Measurements from ENCODE around the gene DDRGK1. TPM values are rescaled to one million over a fixed set of nuclear protein-coding genes. Genes with fewer than 3 reads are reported as not detected.

DDRGK1 gene
- total and polyA plus RNA-seq, 2 of the 8 experiments (the other 6 are each of a cell fraction or from before 2014, with no cell fraction given): 29.4 to 42.0 TPM

GRCh38 chr20:3174442-3175261, 29.8 kb downstream of the DDRGK1 start (continued):
- TF ChIP-seq, protein P1, sequence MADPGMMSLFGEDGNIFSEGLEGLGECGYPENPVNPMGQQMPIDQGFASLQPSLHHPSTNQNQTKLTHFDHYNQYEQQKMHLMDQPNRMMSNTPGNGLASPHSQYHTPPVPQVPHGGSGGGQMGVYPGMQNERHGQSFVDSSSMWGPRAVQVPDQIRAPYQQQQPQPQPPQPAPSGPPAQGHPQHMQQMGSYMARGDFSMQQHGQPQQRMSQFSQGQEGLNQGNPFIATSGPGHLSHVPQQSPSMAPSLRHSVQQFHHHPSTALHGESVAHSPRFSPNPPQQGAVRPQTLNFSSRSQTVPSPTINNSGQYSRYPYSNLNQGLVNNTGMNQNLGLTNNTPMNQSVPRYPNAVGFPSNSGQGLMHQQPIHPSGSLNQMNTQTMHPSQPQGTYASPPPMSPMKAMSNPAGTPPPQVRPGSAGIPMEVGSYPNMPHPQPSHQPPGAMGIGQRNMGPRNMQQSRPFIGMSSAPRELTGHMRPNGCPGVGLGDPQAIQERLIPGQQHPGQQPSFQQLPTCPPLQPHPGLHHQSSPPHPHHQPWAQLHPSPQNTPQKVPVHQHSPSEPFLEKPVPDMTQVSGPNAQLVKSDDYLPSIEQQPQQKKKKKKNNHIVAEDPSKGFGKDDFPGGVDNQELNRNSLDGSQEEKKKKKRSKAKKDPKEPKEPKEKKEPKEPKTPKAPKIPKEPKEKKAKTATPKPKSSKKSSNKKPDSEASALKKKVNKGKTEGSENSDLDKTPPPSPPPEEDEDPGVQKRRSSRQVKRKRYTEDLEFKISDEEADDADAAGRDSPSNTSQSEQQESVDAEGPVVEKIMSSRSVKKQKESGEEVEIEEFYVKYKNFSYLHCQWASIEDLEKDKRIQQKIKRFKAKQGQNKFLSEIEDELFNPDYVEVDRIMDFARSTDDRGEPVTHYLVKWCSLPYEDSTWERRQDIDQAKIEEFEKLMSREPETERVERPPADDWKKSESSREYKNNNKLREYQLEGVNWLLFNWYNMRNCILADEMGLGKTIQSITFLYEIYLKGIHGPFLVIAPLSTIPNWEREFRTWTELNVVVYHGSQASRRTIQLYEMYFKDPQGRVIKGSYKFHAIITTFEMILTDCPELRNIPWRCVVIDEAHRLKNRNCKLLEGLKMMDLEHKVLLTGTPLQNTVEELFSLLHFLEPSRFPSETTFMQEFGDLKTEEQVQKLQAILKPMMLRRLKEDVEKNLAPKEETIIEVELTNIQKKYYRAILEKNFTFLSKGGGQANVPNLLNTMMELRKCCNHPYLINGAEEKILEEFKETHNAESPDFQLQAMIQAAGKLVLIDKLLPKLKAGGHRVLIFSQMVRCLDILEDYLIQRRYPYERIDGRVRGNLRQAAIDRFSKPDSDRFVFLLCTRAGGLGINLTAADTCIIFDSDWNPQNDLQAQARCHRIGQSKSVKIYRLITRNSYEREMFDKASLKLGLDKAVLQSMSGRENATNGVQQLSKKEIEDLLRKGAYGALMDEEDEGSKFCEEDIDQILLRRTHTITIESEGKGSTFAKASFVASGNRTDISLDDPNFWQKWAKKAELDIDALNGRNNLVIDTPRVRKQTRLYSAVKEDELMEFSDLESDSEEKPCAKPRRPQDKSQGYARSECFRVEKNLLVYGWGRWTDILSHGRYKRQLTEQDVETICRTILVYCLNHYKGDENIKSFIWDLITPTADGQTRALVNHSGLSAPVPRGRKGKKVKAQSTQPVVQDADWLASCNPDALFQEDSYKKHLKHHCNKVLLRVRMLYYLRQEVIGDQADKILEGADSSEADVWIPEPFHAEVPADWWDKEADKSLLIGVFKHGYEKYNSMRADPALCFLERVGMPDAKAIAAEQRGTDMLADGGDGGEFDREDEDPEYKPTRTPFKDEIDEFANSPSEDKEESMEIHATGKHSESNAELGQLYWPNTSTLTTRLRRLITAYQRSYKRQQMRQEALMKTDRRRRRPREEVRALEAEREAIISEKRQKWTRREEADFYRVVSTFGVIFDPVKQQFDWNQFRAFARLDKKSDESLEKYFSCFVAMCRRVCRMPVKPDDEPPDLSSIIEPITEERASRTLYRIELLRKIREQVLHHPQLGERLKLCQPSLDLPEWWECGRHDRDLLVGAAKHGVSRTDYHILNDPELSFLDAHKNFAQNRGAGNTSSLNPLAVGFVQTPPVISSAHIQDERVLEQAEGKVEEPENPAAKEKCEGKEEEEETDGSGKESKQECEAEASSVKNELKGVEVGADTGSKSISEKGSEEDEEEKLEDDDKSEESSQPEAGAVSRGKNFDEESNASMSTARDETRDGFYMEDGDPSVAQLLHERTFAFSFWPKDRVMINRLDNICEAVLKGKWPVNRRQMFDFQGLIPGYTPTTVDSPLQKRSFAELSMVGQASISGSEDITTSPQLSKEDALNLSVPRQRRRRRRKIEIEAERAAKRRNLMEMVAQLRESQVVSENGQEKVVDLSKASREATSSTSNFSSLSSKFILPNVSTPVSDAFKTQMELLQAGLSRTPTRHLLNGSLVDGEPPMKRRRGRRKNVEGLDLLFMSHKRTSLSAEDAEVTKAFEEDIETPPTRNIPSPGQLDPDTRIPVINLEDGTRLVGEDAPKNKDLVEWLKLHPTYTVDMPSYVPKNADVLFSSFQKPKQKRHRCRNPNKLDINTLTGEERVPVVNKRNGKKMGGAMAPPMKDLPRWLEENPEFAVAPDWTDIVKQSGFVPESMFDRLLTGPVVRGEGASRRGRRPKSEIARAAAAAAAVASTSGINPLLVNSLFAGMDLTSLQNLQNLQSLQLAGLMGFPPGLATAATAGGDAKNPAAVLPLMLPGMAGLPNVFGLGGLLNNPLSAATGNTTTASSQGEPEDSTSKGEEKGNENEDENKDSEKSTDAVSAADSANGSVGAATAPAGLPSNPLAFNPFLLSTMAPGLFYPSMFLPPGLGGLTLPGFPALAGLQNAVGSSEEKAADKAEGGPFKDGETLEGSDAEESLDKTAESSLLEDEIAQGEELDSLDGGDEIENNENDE (IDR thresholded peaks at IDR 0.05; ENCODE audit: insufficient replicate concordance, low read length): no peak
